Activated CD8-positive, alpha-beta memory T cell treated with anti-CD3 and anti-CD28 coated beads, Interleukin-2, amount 50 U/mL, for 4 hours (primary cell): ENCODE data around the gene C1QTNF4.

ENCODE experiments used
- DNase-seq: peaks from one replicate; pipeline ENCODE4 v3.0.0-alpha.2; 2020

C1QTNF4 gene

DNA sequence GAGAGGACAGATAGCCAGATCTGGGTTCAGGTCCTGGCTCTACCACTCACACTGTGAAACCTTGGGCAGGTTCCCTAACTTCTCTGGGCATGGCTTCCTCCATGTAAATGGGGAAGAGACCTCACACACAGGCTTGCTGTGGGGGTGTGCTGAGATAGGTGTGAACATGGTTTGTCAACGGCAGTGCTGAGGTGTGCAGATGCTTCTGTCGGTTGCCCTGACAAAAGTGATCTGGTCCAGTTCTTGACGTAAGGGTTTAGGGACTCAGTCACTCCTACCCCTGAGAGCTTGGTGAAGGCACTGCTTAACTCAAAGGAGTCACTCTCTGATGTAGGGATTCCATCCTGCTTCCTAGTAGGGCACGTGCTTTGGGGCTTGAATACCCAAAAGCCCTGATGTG is 2.0 kb downstream of the C1QTNF4 start:
- DNase-seq: no peak

DNA sequence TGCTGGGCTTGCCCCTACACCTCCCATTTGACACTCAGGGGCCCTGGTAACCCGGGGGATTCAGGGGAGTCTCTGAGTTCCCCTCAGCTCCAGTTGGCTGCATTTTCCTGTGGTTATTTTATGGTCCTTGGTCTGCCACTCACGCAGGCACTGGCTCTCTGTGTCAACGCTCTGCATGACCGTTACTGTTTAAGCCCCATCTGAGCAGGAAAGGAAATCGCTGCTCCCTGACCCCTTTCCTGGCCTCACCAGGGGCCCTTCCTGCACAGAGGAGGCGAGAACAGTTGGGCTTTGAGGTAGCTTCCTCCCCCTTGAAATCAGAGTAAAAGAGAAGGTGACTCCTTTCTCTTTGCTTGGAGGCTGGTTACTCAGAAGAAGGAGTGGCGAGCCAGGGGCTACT is 2.4 kb downstream of the C1QTNF4 start:
- DNase-seq: no peak

DNA sequence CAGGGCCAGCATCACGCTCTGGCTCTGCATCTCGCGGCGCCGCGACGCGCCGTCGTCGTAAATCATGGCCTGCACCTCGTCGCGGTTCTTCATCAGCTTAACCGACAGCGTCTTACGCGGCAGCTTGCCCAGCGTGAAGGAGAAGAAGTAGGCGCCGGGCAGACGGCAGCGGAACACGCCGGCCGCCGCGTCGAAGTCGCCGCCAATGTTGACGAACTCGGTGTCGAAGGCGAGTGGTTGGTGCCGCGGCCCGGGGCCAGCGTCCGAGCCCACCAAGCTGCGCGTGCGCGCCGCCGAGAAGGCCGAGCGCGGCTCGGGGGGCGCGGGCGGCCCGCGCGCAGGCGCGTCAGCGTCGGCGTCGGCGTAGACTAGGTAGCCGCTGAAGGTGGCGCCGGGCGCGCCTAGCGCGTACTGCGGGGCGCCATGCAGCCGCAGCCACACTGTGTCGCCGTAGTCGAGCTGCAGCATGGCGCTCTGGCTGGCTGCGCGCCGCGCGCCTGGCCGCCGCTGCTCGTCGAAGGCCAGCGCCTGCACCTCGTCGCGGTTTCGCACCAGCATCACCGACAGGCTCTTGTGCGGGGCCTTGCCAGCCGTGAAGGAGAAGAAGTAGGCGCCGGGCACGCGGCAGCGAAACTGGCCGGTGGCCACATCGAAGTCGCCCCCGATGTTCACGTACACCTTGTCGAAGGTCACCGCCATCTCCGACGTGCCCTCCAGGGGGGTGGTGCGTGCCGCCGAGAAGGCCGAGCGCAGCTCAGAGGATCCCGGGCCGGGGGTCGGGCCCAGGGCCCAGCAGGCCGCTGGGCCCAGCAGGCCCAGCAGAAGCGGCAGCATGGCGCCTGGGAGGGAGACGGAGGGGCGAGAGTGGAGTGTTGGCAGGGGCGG is 4.0 kb downstream of the C1QTNF4 start:
- DNase-seq: no peak

DNA sequence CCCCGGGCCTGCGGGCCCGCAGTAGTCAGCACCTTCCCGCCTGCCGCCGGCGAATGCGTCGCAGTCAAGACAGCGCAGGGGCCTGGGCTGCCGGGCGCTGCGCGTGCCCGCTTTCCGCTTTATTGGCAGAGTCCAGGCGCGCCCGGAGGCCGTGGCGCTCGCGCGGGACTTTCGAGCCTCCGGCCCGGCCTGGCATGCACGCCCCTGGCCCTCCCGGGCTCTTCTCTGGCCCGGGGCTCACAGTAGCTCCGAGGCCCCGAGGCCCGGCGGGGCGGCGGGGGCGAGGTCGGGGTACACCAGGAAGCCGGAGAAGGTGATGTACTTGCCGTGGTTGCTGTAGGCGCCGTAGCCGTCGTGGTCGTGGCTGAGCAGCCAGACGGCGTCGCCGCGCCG is 4.6 kb downstream of the C1QTNF4 start:
- no peak for DNase-seq

DNA sequence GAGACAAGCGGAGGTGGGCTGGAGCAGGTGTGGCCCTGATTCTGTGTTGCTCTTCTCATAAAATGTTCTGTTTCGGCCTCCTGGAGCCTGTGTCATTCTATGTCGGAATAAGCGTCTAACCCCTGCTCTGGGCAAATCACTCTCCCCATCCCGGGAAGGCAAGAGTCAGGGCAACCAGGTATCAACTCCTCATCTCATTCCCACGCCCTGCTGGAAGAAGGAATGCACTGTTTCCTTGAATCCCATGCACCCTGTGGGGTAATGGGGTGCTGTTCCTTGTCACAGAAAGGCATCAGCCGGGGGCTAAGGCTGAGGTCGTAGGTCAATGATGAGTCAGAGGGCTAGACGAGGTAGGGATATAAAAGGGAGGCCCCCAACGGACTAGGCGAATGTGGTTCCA is 5.1 kb downstream of the C1QTNF4 start:
- DNase-seq: no peak

DNA sequence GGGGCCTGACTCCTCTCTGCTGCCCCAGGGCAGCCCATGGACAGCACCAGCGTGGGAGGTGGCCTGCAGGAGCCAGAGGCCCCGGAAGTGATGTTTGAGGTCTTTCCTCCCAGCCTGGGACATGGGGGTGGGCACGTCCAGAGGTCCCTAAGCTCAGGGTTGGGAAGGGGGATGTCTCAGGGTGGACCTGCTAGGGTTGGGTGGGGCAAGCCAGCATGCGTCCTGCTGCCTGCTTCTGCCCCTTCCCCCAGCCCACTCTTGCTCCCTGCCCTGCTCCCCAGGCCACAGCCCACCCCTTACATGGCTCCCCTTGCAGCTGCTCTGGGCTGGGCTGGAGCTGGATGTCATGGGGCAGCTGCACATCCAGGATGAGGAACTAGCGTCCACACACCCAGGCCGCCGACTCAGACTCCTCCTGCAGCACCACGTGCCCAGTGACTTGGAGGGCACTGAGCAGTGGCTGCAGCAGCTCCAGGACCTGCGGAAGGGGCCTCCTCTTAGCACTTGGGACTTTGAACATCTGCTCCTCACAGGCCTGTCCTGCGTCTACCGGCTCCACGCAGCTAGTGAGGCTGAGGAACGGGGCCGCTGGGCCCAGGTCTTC is 6.4 kb downstream of the C1QTNF4 start:
- DNase-seq: no peak

DNA sequence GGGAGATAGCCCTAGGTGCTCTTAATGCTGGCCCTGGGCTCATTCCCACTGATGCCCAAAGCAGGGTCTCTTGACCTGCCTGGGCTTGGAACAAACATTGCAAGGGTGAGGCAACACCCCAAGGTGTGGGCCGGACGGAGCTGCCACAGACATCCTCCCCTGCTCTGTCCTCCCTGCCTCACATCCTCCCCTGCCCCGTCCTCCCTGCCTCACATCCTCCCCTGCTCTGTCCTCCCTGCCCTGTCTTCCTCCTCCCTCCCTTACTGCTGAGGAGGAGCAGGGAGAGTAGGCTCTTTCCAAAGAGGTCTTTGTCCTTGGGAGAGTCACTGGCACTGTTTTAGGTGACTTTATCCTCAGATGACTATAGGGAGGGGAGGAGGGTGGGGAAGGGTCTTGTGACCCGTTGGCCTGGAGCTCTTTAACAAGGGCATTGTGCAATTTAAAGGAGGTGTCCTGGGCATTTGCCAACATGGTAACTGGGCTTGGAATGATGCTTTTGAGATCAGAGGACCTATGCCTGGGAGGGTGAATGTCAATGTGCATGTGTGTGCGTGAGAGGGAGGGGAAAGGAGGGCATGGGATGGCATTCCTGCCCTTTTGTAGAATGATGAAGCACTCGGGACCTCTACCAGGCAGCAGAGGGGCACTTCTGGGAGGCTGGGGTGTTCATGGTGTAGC is 7.0 kb downstream of the C1QTNF4 start:
- no peak for DNase-seq

DNA sequence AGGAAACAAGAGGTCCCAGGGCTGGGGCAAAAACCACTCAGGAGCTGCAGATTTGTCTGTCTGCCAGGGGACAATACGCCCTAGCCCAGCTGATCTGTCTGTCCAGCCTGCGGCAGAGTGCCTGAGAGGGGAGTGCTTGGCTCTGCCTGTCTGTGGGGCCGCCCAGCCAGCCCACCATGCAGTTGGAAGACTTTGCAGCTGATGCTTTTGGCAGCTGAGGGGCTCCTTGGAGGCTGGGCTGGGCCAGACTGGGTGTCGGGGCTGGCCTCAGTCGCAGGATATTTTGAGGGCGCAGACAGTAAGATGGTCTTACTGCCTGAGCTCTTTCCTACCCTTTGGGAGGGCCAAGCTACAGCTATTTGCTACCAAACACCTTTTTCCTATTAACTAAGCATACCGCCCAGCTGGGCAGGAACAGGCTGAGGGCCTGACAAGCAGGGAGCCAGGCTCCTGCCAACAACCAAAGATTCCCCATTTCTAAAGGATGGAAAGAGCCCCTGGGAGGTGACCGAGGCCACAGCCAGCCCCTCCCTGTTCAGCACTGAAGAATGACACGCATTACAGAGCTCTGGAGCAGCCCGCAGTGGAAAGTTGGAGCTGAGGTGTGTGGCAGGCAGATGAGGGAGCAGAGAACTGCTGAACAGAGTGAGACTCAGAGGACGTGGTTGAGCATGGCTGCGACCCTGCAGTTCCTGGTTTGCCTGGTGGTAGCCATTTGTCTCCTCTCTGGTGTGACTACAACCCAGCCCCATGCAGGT is 7.9 kb downstream of the C1QTNF4 start, which contains the start of gene FAM180B:
TSS of gene FAM180B (plus strand) at position 581 of the 758 bp plus-strand sequence. CDS start at position 672, 91 bp downstream.
- DNase-seq: no peak

DNA sequence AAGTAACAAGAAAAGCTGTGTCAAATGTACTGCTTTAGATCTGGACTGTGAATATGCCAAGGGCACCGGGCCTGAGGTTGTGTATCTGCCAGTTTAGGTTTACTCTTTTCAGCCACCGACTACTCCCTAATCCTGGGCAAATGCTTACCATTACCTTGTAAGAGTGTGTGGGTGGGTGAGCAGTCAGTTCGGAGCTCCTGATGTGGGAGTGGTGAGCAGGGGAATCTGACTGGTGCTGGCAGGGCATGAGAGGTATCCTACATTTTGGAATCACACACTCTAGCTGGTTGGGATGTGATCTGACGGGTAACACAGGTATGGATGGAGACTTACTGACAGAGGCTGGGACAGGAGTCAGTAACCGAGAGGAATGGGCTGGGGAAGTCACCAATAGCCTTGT is 10.4 kb downstream of the C1QTNF4 start:
- DNase-seq: no peak

DNA sequence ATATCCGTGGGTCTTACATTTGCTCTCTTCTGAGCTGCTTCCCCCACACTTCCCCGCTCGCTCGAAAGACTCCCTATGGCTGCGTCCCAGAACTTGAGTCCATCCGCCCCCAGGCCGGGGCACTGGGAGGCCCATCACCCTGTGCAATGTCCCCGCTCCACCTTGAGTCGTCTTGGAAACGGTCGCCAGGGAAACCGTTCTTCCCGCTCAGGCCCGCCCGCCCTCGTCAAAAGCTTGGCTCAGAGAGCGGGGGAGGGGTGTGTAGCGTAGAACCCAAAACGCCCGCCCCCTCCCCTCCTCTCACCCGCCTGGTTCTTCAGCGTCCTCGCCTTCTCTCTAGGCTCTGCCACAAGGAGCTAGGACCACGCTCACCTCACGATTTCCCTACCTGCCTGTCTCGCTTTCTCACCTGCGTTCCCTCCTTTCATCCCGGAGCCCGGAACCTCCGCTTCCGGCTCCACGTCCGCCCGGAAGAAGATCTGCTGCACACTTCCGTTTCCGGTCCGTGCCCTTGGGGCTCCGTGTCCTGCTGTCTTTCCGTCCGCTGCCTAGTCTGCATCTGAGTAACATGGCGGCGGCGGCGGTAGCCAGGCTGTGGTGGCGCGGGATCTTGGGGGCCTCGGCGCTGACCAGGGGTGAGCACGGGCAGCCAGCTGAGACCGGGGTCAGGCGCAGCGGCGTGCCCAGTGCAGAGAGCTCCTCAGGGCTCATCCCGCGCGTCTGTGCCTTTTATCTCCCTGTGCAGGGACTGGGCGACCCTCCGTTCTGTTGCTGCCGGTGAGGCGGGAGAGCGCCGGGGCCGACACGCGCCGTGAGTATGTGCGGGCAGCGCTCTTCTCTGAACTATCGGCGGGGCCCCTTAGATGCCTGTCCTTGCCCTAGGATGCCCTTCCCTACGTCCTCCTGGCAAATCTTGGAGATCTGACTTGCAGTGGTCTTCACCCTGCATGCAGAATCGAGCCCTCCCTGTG is 15.4 kb downstream of the C1QTNF4 start, which contains the start of the genes KBTBD4 and NDUFS3:
TSS of gene KBTBD4 (minus strand) at position 447 of the 971 bp plus-strand sequence. CDS start at position 428, 19 bp downstream.
TSS of gene NDUFS3 (plus strand) at position 551 of the 971 bp plus-strand sequence. CDS start at position 569, 18 bp downstream.
- DNase-seq: peak; percentile 85

DNA sequence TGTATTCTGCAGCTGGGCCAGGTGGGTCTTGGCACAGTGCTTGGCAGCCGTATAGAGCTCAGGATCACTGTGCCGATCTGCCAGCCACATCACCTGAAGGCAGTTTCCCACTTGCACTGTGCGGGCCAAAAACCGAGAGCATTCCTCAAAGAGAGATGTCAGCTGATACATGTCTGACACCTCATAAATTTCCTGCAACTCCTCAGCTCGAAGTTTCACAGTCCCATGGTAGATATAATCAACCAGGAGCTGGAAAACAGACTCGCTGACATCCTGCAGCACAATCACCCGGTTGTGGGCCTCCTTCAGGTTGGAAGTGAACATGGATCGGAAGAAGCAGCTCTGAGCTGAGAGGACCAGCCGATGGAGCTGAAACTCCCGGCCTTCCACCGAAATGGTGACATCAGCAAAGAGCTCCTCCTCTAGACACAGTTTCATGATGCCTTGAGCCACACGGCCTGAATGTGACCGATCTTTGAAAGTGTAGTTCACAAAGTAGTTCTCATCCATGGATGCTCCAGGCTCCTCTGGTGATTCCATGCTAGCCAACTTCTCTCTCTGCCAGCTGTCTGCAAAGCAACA is 16.7 kb downstream of the C1QTNF4 start:
- DNase-seq: no peak

DNA sequence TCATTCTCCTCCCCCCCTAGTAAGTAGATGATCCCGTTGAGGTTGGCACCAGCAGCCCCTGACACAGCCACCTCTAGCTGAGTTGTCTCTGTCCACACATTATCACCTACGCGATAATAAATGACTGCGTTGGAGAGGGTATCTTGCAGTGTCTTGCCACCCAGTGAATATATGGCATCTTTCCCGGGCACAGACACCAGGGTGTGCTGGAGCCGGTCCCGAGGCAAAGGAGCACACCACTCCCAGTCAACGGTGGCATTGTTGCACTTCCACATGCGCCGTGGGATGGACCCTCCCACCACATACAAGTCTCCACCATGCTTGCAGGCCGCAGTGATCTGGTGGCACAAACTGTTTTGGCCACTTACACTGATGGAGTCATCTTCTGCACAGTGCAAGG is 20.9 kb downstream of the C1QTNF4 start:
- DNase-seq: no peak

DNA sequence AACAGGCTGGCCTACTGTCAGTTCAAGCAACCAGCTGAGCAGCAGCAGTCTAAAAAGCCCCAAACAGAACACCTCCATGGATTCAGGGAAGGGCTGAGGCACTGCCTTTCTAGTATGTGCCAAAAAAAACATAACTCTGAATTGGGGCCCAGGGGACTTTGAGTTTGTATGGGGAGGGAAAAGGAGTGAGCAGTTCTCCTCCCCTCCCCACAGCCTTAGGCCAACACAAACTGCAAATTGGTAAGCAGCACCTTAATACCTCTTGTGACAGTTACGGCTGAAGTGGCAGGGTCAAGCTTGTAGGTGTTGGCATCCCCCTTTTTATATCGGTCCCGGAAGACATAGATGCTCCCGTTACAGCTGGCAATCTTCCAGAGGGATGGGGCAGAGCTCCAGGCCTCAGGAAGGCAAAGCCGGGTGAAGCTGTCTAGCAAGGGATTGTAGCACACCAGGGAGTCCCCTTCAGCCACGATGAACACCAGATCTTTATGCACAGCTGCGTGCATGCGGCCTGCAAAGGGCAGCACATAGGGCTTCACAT is 21.4 kb downstream of the C1QTNF4 start:
- no peak for DNase-seq

DNA sequence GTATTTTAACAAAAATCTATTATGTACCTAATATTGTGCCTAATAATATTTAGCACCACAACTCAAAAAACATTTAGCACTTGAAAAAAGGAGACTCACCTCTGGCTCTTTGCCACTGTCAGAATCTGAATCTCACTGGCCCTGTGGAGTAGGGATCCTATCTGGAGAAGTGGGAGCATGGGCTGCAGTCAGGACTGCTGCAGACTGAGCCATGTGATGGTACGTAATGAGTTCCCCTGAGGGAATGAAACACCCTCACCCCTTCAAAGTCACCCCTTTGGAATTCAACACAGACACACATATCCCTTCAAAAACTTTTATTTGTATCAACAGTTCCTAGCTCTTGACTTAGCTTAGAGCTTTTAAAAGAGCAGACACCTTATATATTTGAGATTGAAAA is 22.3 kb downstream of the C1QTNF4 start:
- no peak for DNase-seq

DNA sequence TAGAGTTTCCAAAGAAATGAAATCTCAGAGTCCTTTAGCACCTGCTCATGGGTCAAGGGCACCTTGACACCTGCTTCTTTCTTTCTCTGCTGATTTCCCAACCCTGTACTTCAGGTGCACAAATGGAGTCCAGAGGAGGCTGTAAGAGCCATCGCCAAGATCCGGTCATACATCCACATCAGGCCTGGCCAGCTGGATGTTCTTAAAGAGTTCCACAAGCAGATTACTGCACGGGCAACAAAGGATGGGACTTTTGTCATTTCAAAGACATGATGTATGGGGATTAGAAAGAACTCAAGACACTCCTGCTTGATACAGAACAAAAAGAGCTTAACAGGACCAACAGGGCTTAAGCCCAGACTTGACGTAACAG is 22.9 kb downstream of the C1QTNF4 start:
- DNase-seq: no peak

DNA sequence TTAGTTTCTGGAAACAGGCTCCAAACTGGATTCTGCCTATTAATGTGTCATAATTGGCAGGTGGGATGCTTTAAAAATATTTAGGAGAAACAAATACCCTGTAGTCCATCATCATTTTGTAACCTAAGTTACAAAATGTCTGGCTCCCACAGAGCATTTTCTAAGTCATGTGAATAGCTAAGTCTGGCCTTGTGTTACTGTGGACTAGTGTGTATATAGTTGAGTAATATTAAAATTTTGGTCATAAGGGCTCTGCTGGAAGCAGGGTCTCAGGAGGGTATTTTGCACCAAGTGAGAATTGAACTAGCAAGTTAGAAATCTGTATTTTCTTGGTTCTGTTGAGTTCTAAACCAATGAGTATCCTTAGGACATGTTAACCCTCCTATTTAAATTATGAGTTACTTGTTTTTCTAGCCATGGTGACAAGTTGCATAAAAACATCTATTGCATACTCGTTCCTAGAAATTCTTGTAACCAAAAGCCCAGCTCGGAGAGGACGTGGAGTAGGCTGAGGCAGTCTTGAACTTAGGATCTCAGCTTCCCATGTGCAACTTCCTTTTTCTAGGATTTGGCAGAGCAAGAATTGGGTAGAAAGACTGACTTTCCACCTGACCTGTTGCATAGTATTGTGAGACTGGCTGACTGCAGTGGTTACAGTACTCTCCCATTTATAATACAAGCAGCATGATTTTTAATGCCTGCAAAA is 23.4 kb downstream of the C1QTNF4 start:
- no peak for DNase-seq

DNA sequence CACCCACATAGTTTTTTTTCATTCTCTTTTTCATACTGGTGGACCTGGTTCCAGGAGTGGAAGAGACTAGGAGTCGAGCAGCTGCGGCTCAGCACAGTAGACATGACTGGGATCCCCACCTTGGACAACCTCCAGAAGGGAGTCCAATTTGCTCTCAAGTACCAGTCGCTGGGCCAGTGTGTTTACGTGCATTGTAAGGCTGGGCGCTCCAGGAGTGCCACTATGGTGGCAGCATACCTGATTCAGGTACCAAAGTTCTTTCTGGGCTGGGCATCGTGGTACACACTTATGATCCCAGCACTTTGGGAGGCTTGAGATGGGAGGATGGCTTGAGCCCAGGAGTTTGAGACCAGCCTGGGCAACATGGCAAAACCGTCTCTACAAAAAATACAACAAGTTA is 24.6 kb downstream of the C1QTNF4 start:
- no peak for DNase-seq

DNA sequence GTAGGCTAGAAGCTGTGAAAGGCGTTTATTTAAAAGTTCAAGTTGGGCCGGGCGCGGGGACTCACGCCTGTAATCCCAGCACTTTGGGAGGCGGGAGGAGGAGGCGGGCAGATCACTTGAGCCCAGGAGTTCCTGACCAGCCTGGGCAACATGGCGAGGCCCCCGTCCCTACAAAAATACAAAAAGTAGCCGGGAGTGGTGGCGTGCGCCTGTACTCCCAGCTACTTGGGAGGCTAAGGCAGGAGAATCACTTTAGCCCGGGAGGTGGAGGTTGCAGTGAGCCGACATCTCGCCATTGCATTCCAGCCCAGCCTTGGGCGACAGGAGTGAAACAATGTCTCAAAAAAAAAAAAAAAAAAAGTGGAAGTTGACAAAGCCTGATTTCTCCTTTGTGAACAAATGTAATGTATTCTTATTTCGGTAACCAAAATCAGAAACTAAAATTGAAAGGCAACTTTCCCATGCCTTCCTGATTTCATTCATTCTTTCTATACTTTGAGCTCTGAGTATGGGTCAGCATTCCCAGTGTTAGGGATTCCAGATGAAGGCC is 28.0 kb downstream of the C1QTNF4 start:
- no peak for DNase-seq

DNA sequence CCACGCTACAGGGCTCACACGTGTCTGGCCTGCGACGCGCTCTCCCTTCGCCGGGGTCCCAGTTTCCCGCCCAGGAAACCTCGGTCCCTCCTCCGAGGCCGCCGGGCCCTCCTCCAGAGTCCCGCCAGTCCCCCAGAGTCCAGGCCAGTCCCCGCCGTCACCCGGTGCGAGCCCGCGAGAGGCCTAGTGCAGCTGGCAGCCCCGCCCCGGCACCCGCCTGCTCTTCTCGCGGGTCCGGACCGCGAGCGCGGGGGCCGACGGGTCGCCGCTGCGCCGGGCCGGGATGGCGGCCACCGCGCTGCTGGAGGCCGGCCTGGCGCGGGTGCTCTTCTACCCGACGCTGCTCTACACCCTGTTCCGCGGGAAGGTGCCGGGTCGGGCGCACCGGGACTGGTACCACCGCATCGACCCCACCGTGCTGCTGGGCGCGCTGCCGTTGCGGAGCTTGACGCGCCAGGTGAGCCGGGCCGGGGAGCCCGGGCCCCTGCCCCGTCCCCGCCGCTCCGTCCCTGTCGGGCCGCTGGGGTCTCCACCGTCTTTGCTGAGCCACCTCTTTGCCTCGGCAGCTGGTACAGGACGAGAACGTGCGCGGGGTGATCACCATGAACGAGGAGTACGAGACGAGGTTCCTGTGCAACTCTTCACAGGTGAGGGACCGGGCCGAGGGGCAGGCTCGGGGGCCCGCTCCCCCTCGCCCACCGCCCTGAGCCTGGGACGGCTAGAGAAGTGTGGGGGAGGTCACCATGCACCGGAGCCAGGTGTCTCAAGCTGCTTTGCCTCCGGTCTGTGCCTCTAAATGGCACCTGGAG is 28.7 kb downstream of the C1QTNF4 start, which contains the start of gene PTPMT1:
TSS of gene PTPMT1 (plus strand) at position 260 of the 809 bp plus-strand sequence. CDS start at position 284, 24 bp downstream.
- peak; percentile 64 for DNase-seq
